Measurements from ENCODE around the gene SLC25A30.

The SLC25A30 gene

DNA sequence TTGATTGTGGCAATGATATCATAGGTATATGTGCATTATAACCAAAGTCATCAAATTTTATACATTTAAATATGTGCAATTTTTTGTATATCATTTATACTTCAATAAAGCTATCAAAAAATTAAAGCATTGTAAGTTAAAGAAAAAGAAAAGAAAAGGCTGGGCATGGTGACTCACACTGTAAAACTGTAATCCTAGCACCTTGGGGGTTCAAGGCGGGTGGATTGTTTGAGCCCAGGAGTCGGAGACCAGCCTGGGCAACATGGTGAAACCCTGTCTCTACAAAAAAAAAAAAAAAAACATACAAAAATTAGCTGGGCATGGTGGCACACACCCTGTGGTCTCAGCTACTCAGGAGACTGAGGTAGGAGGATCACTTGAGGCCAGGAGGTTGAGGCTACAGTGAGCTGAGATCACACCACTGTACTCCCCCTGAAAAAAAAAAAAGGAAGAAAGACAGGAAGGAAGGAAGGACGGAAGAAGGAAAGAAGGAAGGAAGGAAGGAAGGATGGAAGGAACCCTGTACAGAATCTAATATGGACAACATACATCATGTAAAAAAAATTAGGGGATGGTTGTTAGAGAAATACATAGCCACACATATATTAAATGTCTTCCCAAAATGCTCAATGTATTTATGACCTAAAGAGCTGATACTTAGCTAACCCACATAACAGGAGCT, 21.7 kb upstream of the SLC25A30 start:
- DNase-seq (ENCODE audit: low read depth), result no peak
- H3K4me3 ChIP-seq (ENCODE audit: low read length), result no peak overlapping the region
- TF ChIP-seq CTCF (IDR thresholded peaks at IDR 0.05; ENCODE audit: insufficient read depth, low read depth, low read length, missing control alignments), result no peak

DNA sequence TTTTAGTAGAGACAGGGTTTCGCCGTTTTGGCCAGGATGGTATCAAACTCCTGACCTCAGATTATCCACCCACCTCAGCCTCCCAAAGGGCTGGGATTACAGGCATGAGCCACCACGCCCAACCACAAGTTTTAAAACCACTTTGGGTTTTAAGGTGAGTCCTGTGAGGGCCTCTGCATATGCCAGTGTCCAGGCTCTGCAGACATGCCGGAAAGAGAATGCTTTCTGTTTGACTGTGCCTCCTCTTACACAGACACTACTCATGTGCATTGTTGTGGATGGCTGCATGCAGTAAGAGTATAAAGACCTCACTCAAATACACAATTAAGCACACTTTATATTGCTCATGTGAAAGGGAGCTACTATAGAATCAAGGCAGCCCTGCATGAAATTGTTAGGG, 20.8 kb upstream of the SLC25A30 start:
- no peak overlapping the region for H3K4me3 ChIP-seq (ENCODE audit: low read length)
- no peak for TF ChIP-seq CTCF (IDR thresholded peaks at IDR 0.05; ENCODE audit: insufficient read depth, low read depth, low read length, missing control alignments)
- DNase-seq (ENCODE audit: low read depth), result no peak

- TF ChIP-seq CTCF (IDR thresholded peaks at IDR 0.05; ENCODE audit: insufficient read depth, low read depth, low read length, missing control alignments), result no peak
Observed at GRCh38 chr13:45437947-45438346, 19.8 kb upstream of the SLC25A30 start.

GRCh38 chr13:45436953-45437352, 18.8 kb upstream of the SLC25A30 start:
- no peak for DNase-seq (ENCODE audit: low read depth)
- no peak overlapping the region for H3K4me3 ChIP-seq (ENCODE audit: low read length)
- TF ChIP-seq CTCF (IDR thresholded peaks at IDR 0.05; ENCODE audit: insufficient read depth, low read depth, low read length, missing control alignments), result no peak

More at GRCh38 chr13:45437947-45438346, 19.8 kb upstream of the SLC25A30 start:
- no peak for DNase-seq (ENCODE audit: low read depth)
- no peak overlapping the region for H3K4me3 ChIP-seq (ENCODE audit: low read length)

- TF ChIP-seq CTCF (IDR thresholded peaks at IDR 0.05; ENCODE audit: insufficient read depth, low read depth, low read length, missing control alignments), result no peak
- no peak overlapping the region for H3K4me3 ChIP-seq (ENCODE audit: low read length)
- DNase-seq (ENCODE audit: low read depth), result no peak
Observed at GRCh38 chr13:45436332-45436731, 18.2 kb upstream of the SLC25A30 start.

DNA sequence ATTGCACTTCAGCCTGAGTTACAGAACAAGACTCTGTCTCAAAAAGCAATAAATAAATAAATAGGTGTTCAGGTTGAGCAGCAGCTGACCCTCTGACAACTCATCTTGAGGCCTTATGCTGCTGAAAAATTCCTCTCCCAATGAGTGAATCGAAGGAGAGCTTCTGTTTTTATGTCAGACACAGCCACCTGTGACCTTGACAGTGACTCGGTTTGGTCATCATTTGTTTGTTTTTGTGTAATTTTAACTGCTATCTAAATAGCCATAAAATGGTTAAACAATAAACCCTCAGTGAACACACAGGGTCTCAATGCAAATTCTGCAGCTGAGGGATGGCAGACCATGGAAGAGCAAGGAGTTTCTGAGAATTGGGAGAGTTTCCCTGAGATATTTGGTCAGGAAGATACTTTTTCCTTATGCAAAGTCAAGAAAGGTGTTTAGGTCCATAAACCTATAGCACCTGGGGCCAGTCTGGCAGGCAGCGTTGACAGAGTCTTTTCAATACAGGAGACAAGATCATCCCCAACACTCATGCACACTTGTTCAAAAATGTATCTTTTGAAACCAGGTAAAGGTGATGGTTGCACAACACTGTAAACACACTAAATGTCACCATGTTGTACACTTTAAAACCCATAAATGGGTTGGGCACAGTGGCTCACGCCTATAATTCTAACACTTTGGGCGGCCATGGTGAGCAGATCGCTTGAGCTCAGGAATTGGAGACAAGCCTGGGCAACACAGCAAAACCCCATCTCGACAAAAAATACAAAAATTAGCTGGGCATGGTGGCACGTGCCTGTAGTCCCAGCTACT, 16.6 kb upstream of the SLC25A30 start:
- H3K4me3 ChIP-seq (ENCODE audit: low read length), result no peak overlapping the region
- no peak for DNase-seq (ENCODE audit: low read depth)
- no peak for TF ChIP-seq CTCF (IDR thresholded peaks at IDR 0.05; ENCODE audit: insufficient read depth, low read depth, low read length, missing control alignments)
